Panc1 (cell line): ENCODE data around the gene TBC1D10A. TPM values are rescaled to one million over a fixed set of nuclear protein-coding genes. Genes with fewer than 3 reads are reported as not detected.
A peak's percentile ranks its signal among the peaks of the same experiment; 100 is the strongest.

Experiments
- ATAC-seq: fragments of 200-7000 bp; cut with Tn5 transposase; 2 replicates; pipeline ENCODE4 v1.9.1; 2020; ENCODE audit warnings: mild to moderate bottlenecking, moderate library complexity
- BruUV-seq: library from RNA; stranded (reverse); fragments of 400-500 nt; replicated peaks from 2 replicates; lab custom pipeline; 2021; lab: Mats Ljungman, UMichigan
- CTCF ChIA-PET: fragments of 300-600 bp; sonication (Branson Sonifier 250); formaldehyde crosslinking; loops from one replicate; lab custom pipeline; 2022; ENCODE audit warnings: antibody characterized with exemption; lab: Charles Lee
- POLR2A ChIA-PET: fragments of 300-600 bp; sonication (Branson Sonifier 250); formaldehyde crosslinking; loops from one replicate; lab custom pipeline; 2022; ENCODE audit warnings: antibody characterized with exemption; lab: Charles Lee
- DNase-seq: peaks from one replicate; pipeline ENCODE4 v3.0.0-alpha.2; 2010; ENCODE audit warnings: low read depth, low spot score
- H3K27ac ChIP-seq: 2 replicates; pipeline ENCODE4 v1.5.1; 2011; ENCODE audit warnings: mild to moderate bottlenecking, low read length, inconsistent platforms
- H3K27me3 ChIP-seq: fragments of 200-500 bp; sonication (Bioruptor generic); 2 replicates; pipeline ENCODE4 v1.6.0; 2014; ENCODE audit warnings: low read length, inconsistent platforms; ENCODE audit not compliant: control insufficient read depth, insufficient read depth
- H3K36me3 ChIP-seq: fragments of 200-500 bp; sonication (Bioruptor generic); 2 replicates; pipeline ENCODE4 v1.5.1; 2014; ENCODE audit warnings: inconsistent platforms, mild to moderate bottlenecking, low read length, moderate library complexity; ENCODE audit not compliant: control insufficient read depth, insufficient read depth
- H3K4me1 ChIP-seq: 2 replicates; pipeline ENCODE4 v1.5.1; 2011; ENCODE audit warnings: inconsistent platforms, mild to moderate bottlenecking, low read length, moderate library complexity; ENCODE audit not compliant: control insufficient read depth, insufficient read depth
- H3K4me3 ChIP-seq, 2 experiments: 2 replicates each; pipeline ENCODE4 v1.5.1; 2011 to 2012; ENCODE audit warnings: low read depth in 2 of 2, low read length in 2 of 2, mild to moderate bottlenecking in 2 of 2, inconsistent platforms in 1 of 2, moderate library complexity in 1 of 2
- H3K9me3 ChIP-seq: fragments of 200-500 bp; sonication (Bioruptor generic); 2 replicates; pipeline ENCODE4 v1.5.1; 2014; ENCODE audit warnings: low read depth, mild to moderate bottlenecking, inconsistent platforms, low read length, moderate library complexity; ENCODE audit not compliant: control insufficient read depth, insufficient read depth
- CTCF ChIP-seq: fragments of 450-650 bp; IDR thresholded peaks from 2 replicates; pipeline ENCODE4 v1.5.1; 2017; ENCODE audit warnings: mild to moderate bottlenecking
- POLR2AphosphoS5 ChIP-seq: IDR thresholded peaks from 2 replicates; pipeline ENCODE4 v1.6.1; 2012; ENCODE audit warnings: mild to moderate bottlenecking, low read depth, low read length, moderate library complexity
- REST ChIP-seq, 2 experiments: IDR thresholded peaks; 2 replicates each; pipeline ENCODE4 v1.6.1; 2011 to 2012; ENCODE audit warnings: low read depth in 2 of 2, control low read depth in 1 of 2, low read length in 1 of 2, mild to moderate bottlenecking in 1 of 2, moderate library complexity in 1 of 2; ENCODE audit not compliant: insufficient read depth in 1 of 2
- SIN3A ChIP-seq: IDR thresholded peaks from 2 replicates; pipeline ENCODE4 v1.6.1; 2012; ENCODE audit warnings: low read depth, mild to moderate bottlenecking, low read length, moderate library complexity, borderline replicate concordance; ENCODE audit not compliant: insufficient read depth
- TCF7L2 ChIP-seq: IDR thresholded peaks from 2 replicates; pipeline ENCODE4 v1.6.1; 2011; ENCODE audit warnings: mild to moderate bottlenecking, low read depth, low read length, inconsistent platforms
- in situ Hi-C: cut with HindIII; loops from 2 replicates; pipeline ENCODE4 v1.10.0; 2016; ENCODE audit warnings: low sequenced_read_pairs, low pct_unique_long_range_greater_than_20kb
- intact Hi-C: fragments of 100-400 bp; cut with micrococcal nuclease; formaldehyde crosslinking; loops from one replicate; pipeline ENCODE4 v1.10.0; 2022; ENCODE audit not compliant: unreplicated experiment
- total RNA-seq: library from RNA; stranded (reverse); gene quantifications from one replicate; pipeline ENCODE4 v1.2.1, GENCODE V29; 2021; ENCODE audit not compliant: unreplicated experiment

Gene TBC1D10A
- total RNA-seq, 1 experiment from 2014 or later: 14.9 TPM

DNA sequence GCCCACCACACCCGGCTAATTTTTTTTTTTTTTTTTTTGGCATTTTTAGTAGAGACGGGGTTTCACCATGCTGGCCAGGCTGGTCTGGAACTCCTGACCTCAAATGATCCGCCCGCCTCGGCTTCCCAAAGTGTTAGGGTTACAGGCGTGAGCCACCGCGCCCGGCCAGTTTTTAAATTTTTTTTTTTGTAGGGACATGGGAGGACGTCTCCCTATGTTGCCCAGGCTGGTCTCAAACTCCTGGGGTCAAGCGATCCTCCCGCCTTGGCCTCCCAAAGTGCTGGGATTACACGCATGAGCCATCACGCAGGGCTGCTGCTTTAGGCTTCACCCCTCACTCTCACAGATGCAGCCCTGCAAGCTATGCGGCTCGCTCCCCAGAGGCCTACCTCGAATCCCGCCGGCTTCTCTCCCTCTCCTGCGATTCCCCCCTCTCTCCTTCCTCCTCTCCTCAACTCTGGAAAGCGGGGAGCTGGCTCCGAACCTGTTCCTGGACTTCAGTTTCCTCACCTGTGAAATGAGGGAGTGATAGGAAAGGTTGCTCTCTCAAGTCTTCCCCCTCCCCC, 31.0 kb upstream of the TBC1D10A start:
- in situ Hi-C loops: no loop called here
- H3K4me1 ChIP-seq: peaks cover 7% of the 10 kb centered on the region; the same call in 1 of the 2 replicates
- no peaks in the 10 kb centered on the region for H3K27me3 ChIP-seq
- ATAC-seq: no peak
- no peaks in the 10 kb centered on the region for H3K9me3 ChIP-seq
- no peak for TF ChIP-seq TCF7L2
- TF ChIP-seq REST (IDR thresholded peaks at IDR 0.05; ENCODE audit: insufficient read depth in 1 of 2, low read depth in 2 of 2, low read length in 1 of 2): no peak
- TF ChIP-seq SIN3A: no peak
- no peak for TF ChIP-seq CTCF
- no peak for TF ChIP-seq POLR2AphosphoS5
- no peak overlapping the region for H3K27ac ChIP-seq
- peaks cover 5% of the 10 kb centered on the region; the same call in 1 of the 2 replicates for H3K36me3 ChIP-seq
- POLR2A ChIA-PET: no interaction called here
- BruUV-seq: no TSS peak
- peak overlapping the region; percentile 87 to 95 for H3K4me3 ChIP-seq
- no peak for DNase-seq
- intact Hi-C loops: no loop called here
- CTCF ChIA-PET: no interaction called here

DNA sequence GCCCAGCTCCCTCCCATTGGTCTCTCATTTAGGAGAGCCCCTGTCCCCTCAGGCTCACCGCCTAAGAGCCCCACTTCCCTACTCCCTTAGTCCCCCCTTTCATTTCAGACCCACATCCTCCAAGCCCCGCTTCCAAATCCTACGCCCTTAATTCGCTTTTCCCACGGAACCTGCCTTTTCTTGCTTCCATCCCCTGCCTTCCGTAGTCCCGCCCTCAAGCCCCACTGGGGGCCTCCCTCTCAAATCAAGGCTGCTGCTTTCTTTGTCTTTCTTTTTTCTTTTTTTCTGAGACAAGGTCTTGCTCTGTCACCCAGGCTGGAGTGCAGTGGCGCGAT, 30.5 kb upstream of the TBC1D10A start:
- intact Hi-C loops: no loop called here
- TF ChIP-seq SIN3A (no peak), POLR2AphosphoS5 (no peak), REST (IDR thresholded peaks at IDR 0.05; ENCODE audit: insufficient read depth in 1 of 2, low read depth in 2 of 2, low read length in 1 of 2) (no peak)

More for the DNA sequence above, 30.5 kb upstream of the TBC1D10A start:
- in situ Hi-C loops: no loop called here
- peaks cover 7% of the 10 kb centered on the region; the same call in 1 of the 2 replicates for H3K4me1 ChIP-seq
- POLR2A ChIA-PET: interaction anchor here (1.0 kb wide), 1 partner anchor 22 kb away, joined by 3 read pairs; no protein-coding TSS in a partner anchor
- H3K36me3 ChIP-seq: peaks cover 7% of the 10 kb centered on the region; the same call in 1 of the 2 replicates
- H3K27me3 ChIP-seq: no peaks in the 10 kb centered on the region
- ATAC-seq (peak; percentile 25), DNase-seq (no peak)
- H3K27ac ChIP-seq: no peak overlapping the region
- peak overlapping the region; percentile 87 to 95 for H3K4me3 ChIP-seq
- TSS peak; percentile 70 for BruUV-seq
- H3K9me3 ChIP-seq: no peaks in the 10 kb centered on the region
- CTCF ChIA-PET: interaction anchor here (0.5 kb wide), 1 partner anchor 398 kb away, joined by 3 read pairs; no protein-coding TSS in a partner anchor
